ENCODE results near the gene SLC2A9. TPM values are rescaled to one million over a fixed set of nuclear protein-coding genes. Genes with fewer than 3 reads are reported as not detected.

SLC2A9 gene
- total RNA-seq, 1 donor from 2014 or later = 3.1 TPM

DNA sequence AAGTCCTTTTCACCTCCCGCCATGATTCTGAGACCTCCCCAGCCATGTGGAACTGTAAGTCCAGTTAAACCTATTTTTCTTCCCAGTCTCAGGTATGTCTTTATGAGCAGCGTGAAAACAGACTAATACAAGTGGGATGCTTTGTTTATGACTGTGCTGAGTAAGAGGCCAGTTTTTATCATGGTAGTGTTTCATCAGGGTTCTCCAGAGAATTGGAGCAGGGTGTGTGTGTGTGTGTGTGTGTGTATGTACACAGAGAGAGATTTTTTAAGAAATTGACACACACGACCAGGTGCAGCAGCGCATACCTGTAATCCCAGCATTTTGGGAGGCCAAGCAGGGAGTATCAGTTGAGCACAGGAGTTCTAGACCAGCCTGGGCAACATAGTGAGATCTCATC is 34.6 kb upstream of the SLC2A9 start:
- peaks cover 3% of the 10 kb centered on the region for H3K27me3 Mint-ChIP-seq
- no peak overlapping the region for H3K4me3 Mint-ChIP-seq (ENCODE audit: low read depth)
- TF ChIP-seq, protein P1, sequence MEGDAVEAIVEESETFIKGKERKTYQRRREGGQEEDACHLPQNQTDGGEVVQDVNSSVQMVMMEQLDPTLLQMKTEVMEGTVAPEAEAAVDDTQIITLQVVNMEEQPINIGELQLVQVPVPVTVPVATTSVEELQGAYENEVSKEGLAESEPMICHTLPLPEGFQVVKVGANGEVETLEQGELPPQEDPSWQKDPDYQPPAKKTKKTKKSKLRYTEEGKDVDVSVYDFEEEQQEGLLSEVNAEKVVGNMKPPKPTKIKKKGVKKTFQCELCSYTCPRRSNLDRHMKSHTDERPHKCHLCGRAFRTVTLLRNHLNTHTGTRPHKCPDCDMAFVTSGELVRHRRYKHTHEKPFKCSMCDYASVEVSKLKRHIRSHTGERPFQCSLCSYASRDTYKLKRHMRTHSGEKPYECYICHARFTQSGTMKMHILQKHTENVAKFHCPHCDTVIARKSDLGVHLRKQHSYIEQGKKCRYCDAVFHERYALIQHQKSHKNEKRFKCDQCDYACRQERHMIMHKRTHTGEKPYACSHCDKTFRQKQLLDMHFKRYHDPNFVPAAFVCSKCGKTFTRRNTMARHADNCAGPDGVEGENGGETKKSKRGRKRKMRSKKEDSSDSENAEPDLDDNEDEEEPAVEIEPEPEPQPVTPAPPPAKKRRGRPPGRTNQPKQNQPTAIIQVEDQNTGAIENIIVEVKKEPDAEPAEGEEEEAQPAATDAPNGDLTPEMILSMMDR (IDR thresholded peaks at IDR 0.05; ENCODE audit: unreplicated experiment) = no peak
- H3K9me3 Mint-ChIP-seq (ENCODE audit: low read depth) = no peaks in the 10 kb centered on the region
- no peak for DNase-seq (ENCODE audit: low spot score, unreplicated experiment)
- H3K27ac Mint-ChIP-seq = peak overlapping the region; percentile 17
- H3K4me1 Mint-ChIP-seq (ENCODE audit: low read depth) = peaks cover 20% of the 10 kb centered on the region
- no peaks in the 10 kb centered on the region for H3K36me3 Mint-ChIP-seq (ENCODE audit: insufficient read depth)

DNA sequence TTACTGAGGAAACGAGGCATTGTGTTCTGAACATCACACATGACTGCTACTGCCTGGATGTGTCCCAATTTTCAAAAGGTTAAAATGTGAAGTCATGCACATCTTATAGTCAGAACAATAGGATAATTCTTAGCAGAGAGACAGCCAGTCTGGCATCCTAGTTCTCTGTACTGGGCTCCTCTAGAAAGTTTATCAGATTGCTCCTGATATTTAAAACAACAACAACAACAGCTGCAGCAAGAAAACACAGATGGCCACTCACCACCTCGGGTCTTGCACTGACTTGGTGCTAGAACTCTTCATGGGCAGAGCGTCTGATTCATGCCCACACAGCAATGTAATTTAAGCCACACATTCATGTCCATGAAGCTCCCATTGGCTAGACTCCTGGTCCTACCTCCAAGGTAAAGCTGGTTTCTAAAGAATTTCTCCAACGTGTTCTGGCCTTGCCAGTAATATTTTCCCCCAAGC is 33.3 kb upstream of the SLC2A9 start:
- H3K4me1 Mint-ChIP-seq (ENCODE audit: low read depth) = peaks cover 28% of the 10 kb centered on the region
- H3K36me3 Mint-ChIP-seq (ENCODE audit: insufficient read depth) = no peaks in the 10 kb centered on the region

DNA sequence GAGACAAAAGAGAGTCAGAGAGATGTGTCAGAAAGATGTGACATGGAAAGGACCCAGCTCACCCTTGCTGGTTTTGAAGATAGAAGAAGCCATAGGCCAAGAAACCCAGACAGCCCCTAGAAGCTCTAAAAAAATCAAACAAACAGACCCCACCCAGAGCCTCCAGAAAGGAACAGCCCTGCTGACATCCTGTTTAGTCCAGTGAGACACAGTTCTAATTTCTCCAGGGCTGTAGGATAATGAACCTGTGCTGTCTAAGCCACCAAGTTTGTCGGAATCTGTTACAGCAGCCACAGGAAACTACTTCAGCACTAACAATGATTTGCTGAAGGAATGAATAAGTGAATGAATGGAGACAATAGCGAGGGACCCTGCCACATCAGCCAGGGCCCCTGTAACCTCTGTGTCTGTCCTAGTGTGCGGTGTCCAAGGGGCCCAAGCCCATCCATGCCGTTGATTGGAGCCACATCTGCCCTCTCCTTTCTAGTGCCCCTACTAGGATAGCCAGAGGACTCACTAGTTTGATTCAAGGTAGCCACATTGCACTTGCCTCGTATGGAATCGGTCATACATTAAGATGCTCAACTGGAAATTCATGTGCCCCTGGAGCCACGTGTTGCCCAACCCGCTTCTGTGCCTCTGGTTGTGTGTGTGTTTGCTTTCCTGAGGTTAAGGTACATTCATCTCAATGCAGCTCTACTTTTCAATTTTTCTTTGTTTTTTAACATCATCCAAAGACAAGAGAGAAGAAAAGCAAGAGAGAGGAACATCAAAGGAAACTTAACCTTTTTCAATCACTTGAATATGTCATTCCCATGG is 32.5 kb upstream of the SLC2A9 start:
- Mint-ChIP-seq H3K9me3 (ENCODE audit: low read depth) (no peaks in the 10 kb centered on the region), H3K36me3 (ENCODE audit: insufficient read depth) (no peaks in the 10 kb centered on the region), H3K27me3 (peaks cover 3% of the 10 kb centered on the region), H3K27ac (peak overlapping the region; percentile 17), H3K4me3 (ENCODE audit: low read depth) (no peak overlapping the region), H3K4me1 (ENCODE audit: low read depth) (peaks cover 32% of the 10 kb centered on the region)
- TF ChIP-seq, protein P1 (IDR thresholded peaks at IDR 0.05; ENCODE audit: unreplicated experiment) = no peak
- DNase-seq (ENCODE audit: low spot score, unreplicated experiment) = no peak

More for the DNA sequence above, 33.3 kb upstream of the SLC2A9 start:
- H3K27ac Mint-ChIP-seq = no peak overlapping the region
- H3K9me3 Mint-ChIP-seq (ENCODE audit: low read depth) = no peaks in the 10 kb centered on the region
- DNase-seq (ENCODE audit: low spot score, unreplicated experiment) = no peak
- H3K4me3 Mint-ChIP-seq (ENCODE audit: low read depth) = no peak overlapping the region
- TF ChIP-seq, protein P1 (IDR thresholded peaks at IDR 0.05; ENCODE audit: unreplicated experiment) = no peak
- H3K27me3 Mint-ChIP-seq = peaks cover 3% of the 10 kb centered on the region

DNA sequence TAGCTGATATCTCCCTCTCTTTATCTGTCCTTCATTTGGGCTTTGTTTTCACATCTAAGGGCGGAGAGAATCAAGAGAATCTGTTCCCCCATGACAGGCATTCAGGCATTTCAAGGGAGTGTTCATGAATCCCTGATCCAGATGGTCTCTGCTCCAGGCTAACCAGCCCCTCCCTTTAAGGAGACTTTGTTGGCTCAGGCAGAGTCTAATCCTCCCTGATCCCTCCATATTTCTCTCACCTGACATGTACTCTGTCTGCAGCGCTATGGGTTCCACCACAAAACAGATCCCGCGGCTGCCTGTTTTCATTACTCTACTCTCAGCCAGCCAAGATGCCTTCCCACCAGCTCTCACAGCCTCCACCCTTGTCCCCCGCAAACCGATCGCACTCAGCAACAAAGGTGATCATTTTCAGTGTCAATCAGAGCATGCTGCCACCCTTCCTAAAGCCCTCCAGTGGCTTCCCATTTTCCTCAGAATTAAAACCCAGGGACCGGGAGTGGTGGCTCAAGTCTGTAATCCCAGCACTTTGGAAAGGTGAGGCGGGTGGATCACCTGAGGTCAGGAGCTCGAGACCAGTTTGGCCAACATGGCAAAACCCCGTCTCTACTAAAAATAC is 30.3 kb upstream of the SLC2A9 start:
- H3K27ac Mint-ChIP-seq = peak overlapping the region; percentile 61
- TF ChIP-seq, protein P1 (IDR thresholded peaks at IDR 0.05; ENCODE audit: unreplicated experiment) = no peak
- no peaks in the 10 kb centered on the region for H3K9me3 Mint-ChIP-seq (ENCODE audit: low read depth)
- peaks cover 3% of the 10 kb centered on the region for H3K27me3 Mint-ChIP-seq
- H3K36me3 Mint-ChIP-seq (ENCODE audit: insufficient read depth) = no peaks in the 10 kb centered on the region
- H3K4me3 Mint-ChIP-seq (ENCODE audit: low read depth) = no peak overlapping the region
- DNase-seq (ENCODE audit: low spot score, unreplicated experiment) = no peak
- peaks cover 30% of the 10 kb centered on the region for H3K4me1 Mint-ChIP-seq (ENCODE audit: low read depth)

DNA sequence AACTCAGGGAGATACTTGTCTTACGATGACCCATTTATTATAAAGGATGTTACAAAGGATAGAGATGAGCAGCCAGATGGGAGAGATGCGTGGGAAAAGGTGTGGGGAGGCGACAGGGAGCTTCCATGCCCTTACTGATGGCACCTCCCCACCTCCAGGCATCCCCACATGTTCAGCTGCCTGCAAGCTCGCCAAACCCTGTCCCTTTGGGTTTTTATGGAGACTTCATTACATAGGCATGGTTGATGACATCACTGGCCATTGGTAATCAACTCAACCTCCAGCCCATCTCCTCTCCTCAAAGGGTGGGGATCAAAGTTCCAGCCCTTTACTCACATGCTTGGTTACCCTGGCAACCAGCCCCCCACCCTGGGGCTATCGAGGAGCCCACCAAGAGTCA is 29.4 kb upstream of the SLC2A9 start:
- Mint-ChIP-seq H3K9me3 (ENCODE audit: low read depth) (no peaks in the 10 kb centered on the region), H3K27me3 (peaks cover 3% of the 10 kb centered on the region), H3K27ac (no peak overlapping the region), H3K4me1 (ENCODE audit: low read depth) (peaks cover 22% of the 10 kb centered on the region), H3K4me3 (ENCODE audit: low read depth) (no peak overlapping the region), H3K36me3 (ENCODE audit: insufficient read depth) (no peaks in the 10 kb centered on the region)
- TF ChIP-seq, protein P1 (IDR thresholded peaks at IDR 0.05; ENCODE audit: unreplicated experiment) = no peak
- no peak for DNase-seq (ENCODE audit: low spot score, unreplicated experiment)

All from progenitor cell of endocrine pancreas (in vitro differentiated cells).